Measurements from ENCODE around the gene EML1. TPM values are rescaled to one million over a fixed set of nuclear protein-coding genes. Genes with fewer than 3 reads are reported as not detected.

The EML1 gene
- total RNA-seq, 1 experiment from 2014 or later = 16.1 TPM

DNA sequence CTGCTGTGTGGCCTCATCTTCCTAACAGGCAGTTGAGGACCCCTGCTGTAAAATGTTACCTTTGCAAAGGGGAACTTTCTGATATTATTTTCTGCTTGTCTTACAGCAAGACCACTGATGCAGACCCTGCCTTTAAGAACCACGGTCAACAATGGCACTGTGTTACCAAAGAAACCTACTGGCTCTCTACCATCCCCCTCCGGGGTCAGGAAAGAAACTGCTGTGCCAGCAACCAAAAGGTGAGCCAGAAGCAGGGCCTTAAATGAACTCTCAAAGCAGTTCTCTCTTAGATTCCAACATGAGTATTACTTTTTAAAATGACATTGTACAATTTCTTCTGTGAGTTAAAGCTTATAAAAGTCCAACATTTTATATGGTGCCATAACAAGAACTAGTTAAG lies 72.2 kb downstream of the EML1 start (continued):
- TF ChIP-seq, protein P1, sequence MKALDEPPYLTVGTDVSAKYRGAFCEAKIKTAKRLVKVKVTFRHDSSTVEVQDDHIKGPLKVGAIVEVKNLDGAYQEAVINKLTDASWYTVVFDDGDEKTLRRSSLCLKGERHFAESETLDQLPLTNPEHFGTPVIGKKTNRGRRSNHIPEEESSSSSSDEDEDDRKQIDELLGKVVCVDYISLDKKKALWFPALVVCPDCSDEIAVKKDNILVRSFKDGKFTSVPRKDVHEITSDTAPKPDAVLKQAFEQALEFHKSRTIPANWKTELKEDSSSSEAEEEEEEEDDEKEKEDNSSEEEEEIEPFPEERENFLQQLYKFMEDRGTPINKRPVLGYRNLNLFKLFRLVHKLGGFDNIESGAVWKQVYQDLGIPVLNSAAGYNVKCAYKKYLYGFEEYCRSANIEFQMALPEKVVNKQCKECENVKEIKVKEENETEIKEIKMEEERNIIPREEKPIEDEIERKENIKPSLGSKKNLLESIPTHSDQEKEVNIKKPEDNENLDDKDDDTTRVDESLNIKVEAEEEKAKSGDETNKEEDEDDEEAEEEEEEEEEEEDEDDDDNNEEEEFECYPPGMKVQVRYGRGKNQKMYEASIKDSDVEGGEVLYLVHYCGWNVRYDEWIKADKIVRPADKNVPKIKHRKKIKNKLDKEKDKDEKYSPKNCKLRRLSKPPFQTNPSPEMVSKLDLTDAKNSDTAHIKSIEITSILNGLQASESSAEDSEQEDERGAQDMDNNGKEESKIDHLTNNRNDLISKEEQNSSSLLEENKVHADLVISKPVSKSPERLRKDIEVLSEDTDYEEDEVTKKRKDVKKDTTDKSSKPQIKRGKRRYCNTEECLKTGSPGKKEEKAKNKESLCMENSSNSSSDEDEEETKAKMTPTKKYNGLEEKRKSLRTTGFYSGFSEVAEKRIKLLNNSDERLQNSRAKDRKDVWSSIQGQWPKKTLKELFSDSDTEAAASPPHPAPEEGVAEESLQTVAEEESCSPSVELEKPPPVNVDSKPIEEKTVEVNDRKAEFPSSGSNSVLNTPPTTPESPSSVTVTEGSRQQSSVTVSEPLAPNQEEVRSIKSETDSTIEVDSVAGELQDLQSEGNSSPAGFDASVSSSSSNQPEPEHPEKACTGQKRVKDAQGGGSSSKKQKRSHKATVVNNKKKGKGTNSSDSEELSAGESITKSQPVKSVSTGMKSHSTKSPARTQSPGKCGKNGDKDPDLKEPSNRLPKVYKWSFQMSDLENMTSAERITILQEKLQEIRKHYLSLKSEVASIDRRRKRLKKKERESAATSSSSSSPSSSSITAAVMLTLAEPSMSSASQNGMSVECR (CRISPR knock-in tag; IDR thresholded peaks at IDR 0.05; ENCODE audit: borderline replicate concordance) = no peak
- TF ChIP-seq, protein P2, sequence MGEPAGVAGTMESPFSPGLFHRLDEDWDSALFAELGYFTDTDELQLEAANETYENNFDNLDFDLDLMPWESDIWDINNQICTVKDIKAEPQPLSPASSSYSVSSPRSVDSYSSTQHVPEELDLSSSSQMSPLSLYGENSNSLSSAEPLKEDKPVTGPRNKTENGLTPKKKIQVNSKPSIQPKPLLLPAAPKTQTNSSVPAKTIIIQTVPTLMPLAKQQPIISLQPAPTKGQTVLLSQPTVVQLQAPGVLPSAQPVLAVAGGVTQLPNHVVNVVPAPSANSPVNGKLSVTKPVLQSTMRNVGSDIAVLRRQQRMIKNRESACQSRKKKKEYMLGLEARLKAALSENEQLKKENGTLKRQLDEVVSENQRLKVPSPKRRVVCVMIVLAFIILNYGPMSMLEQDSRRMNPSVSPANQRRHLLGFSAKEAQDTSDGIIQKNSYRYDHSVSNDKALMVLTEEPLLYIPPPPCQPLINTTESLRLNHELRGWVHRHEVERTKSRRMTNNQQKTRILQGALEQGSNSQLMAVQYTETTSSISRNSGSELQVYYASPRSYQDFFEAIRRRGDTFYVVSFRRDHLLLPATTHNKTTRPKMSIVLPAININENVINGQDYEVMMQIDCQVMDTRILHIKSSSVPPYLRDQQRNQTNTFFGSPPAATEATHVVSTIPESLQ (CRISPR knock-in tag; IDR thresholded peaks at IDR 0.05) = no peak
- TF ChIP-seq ZSCAN18 (CRISPR knock-in tag; IDR thresholded peaks at IDR 0.05) = no peak
- TF ChIP-seq TEAD4 (CRISPR knock-in tag; IDR thresholded peaks at IDR 0.05) = no peak
- TF ChIP-seq NR2C2 (CRISPR knock-in tag; IDR thresholded peaks at IDR 0.05) = no peak

DNA sequence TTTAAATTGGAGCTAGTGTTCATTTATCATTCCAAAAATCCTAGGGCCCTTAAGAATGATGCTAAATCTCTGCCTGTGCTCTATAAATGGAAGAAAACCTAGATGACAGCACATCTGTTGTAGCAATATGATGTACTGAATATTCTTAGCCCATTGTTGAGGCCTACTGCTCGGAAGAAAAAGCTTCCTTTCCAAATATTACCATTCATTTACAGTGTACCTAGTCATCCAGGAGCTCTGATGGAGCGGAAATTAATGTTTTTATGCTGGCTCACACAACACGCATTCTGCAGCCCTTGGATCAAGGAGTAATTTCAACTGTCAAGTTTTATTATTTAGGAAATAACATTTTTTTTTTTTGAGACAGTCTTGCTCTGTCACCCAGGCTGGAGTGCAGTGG lies 77.4 kb downstream of the EML1 start:
- ATAC-seq (no peak), DNase-seq (ENCODE audit: low spot score) (no peak)
- POLR2A ChIA-PET = no interaction called here
- TF ChIP-seq RELA (CRISPR knock-in tag; IDR thresholded peaks at IDR 0.05; ENCODE audit: borderline replicate concordance) = no peak
- TF ChIP-seq NR1H2 (CRISPR knock-in tag; IDR thresholded peaks at IDR 0.05) = no peak
- no peak for TF ChIP-seq JAZF1 (CRISPR knock-in tag; IDR thresholded peaks at IDR 0.05)
- TF ChIP-seq TEAD4 (CRISPR knock-in tag; IDR thresholded peaks at IDR 0.05) = no peak
- TF ChIP-seq KAT7 (CRISPR knock-in tag; IDR thresholded peaks at IDR 0.05; ENCODE audit: borderline replicate concordance) = no peak
- TF ChIP-seq GRHL2 (CRISPR knock-in tag; IDR thresholded peaks at IDR 0.05; ENCODE audit: insufficient replicate concordance, severe bottlenecking) = no peak
- TF ChIP-seq FOXJ3 (CRISPR knock-in tag; IDR thresholded peaks at IDR 0.05; ENCODE audit: borderline replicate concordance) = no peak
- no peak for TF ChIP-seq ZNF317 (CRISPR knock-in tag; IDR thresholded peaks at IDR 0.05; ENCODE audit: borderline replicate concordance, low read depth)
- no peaks in the 10 kb centered on the region for H3K36me3 Mint-ChIP-seq
- no peaks in the 10 kb centered on the region for H3K9me3 Mint-ChIP-seq
- peaks cover 44% of the 10 kb centered on the region for H3K4me1 Mint-ChIP-seq
- peaks cover 36% of the 10 kb centered on the region for H3K27me3 Mint-ChIP-seq (ENCODE audit: low read depth)
- H3K27ac Mint-ChIP-seq = no peak overlapping the region
- CTCF ChIA-PET = interaction anchor here (0.6 to 1.6 kb wide), 3 partner anchors 14 to 101 kb away, joined by 3 to 5 read pairs (median 3); no protein-coding TSS in a partner anchor
- H3K4me3 Mint-ChIP-seq = no peak overlapping the region

DNA sequence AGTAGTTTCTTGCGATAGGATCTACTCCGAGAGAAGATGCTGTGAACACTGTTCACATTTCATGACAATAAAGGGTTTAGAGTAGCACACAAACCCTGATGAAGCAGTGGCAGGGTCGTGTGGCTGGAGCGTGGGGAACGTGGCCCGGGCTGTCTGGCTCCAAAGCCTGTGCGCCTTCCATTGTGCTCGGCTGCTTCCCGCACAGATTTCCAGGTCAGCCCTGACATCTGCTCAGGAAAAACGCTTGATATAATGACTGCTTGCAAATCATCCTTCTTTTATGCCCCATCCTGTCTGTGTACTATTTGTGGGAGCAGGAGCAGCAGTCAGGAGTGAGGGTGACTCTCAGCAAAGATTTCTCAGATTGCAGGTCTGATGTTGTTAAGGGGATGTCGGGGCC lies 78.6 kb downstream of the EML1 start:
- POLR2A ChIA-PET = no interaction called here
- ATAC-seq = no peak
- peaks cover 55% of the 10 kb centered on the region for H3K4me1 Mint-ChIP-seq
- DNase-seq (ENCODE audit: low spot score) = no peak
- H3K36me3 Mint-ChIP-seq = no peaks in the 10 kb centered on the region
- CTCF ChIA-PET = no interaction called here
- 0 out of 2 replicates have a peak overlapping the region, but pooled peaks have one; percentile 36 for H3K27ac Mint-ChIP-seq
- peaks cover 36% of the 10 kb centered on the region for H3K27me3 Mint-ChIP-seq (ENCODE audit: low read depth)
- no peak overlapping the region for H3K4me3 Mint-ChIP-seq
- no peaks in the 10 kb centered on the region for H3K9me3 Mint-ChIP-seq
- TF ChIP-seq, protein P3, sequence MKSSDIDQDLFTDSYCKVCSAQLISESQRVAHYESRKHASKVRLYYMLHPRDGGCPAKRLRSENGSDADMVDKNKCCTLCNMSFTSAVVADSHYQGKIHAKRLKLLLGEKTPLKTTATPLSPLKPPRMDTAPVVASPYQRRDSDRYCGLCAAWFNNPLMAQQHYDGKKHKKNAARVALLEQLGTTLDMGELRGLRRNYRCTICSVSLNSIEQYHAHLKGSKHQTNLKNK (CRISPR knock-in tag; IDR thresholded peaks at IDR 0.05) = no peak
- TF ChIP-seq GTF2I (CRISPR knock-in tag; conservative IDR thresholded peaks at IDR 0.05) = no peak
- no peak for TF ChIP-seq HMGXB4 (CRISPR knock-in tag; IDR thresholded peaks at IDR 0.05)
- TF ChIP-seq PRDM15 (CRISPR knock-in tag; IDR thresholded peaks at IDR 0.05) = no peak
- no peak for TF ChIP-seq ZNF263 (CRISPR knock-in tag; IDR thresholded peaks at IDR 0.05; ENCODE audit: low read depth)
- no peak for TF ChIP-seq HMGA2 (CRISPR knock-in tag; IDR thresholded peaks at IDR 0.05)
- TF ChIP-seq, protein P4, sequence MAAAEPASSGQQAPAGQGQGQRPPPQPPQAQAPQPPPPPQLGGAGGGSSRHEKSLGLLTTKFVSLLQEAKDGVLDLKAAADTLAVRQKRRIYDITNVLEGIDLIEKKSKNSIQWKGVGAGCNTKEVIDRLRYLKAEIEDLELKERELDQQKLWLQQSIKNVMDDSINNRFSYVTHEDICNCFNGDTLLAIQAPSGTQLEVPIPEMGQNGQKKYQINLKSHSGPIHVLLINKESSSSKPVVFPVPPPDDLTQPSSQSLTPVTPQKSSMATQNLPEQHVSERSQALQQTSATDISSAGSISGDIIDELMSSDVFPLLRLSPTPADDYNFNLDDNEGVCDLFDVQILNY (CRISPR knock-in tag; IDR thresholded peaks at IDR 0.05) = no peak

All from WTC11 (cell line).